Activated CD8-positive, alpha-beta memory T cell treated with anti-CD3 and anti-CD28 coated beads, Interleukin-2, amount 50 U/mL, for 1 hour (primary cell): Measurements from ENCODE around the gene ARR3.
"Not testable (repeated sequence)": the region's sequence is repeated elsewhere in the genome, so short reads cannot be mapped to it uniquely, and the experiment has no call there.

Source experiments
- DNase-seq: peaks from one replicate; pipeline ENCODE4 v3.0.0-alpha.2; 2020; ENCODE audit errors: extremely low read depth

Gene ARR3

DNA sequence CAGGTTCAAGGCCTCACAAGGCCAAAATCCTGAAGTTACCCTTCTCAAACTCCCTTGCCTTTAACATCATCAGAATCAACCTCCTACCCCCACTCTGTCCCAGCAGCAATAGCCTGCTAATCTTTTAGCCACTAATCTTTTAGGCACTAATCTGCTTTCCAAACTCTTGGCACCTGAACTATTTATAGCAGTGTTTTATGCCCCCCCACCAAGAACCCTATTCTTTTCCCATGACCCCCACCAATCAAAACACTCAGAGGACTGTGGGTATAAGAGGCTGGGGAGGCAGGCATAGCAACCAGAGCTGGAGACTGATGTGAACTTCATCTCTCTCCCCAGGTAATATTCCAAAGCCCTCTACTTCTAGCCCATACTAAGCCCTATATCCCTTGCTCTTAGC is at the start of gene ARR3:
TSS of gene ARR3 (plus strand) at position 301 of the 400 bp plus-strand sequence. CDS start 1,052 bp downstream, outside the sequence.
- no peak for DNase-seq

DNA sequence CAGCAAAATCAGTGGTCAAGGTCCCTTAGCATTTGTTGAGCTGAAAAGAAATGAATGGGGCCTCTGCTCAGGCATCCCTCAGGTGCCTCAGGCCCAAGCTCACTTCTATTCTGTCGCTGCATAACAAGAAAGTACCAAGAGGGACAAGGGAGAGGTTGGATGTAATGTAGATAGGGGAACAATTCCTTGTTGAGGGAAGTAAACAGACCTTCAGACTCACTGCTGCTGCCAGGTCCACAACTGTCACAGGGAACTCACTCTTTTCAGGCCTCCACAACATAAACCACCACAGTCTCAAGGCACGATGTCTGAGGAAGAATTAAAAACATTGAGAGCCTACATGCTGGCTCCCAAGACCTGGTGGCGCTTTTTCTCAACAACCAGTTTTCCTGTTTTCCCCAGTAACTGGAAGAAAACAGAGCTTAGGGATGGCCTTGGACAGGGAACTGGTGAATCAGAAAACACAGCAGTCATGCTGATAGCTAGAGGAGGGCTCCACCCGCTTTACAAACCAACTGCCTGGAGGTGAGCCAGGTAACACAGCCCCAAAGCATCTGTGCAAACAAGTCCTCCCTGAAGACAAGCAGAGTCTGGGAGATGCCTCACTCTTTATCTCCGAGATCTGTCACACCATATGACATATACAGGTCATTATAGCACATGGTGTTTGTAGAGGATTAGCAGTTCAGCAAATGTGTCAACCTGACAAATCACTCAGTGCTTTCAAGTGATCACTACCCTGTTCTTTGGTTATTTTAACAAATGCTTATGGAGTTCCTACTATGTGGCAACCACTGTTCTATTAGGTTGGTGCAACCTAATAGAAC is 48.0 kb upstream of the ARR3 start:
- DNase-seq, result no peak

DNA sequence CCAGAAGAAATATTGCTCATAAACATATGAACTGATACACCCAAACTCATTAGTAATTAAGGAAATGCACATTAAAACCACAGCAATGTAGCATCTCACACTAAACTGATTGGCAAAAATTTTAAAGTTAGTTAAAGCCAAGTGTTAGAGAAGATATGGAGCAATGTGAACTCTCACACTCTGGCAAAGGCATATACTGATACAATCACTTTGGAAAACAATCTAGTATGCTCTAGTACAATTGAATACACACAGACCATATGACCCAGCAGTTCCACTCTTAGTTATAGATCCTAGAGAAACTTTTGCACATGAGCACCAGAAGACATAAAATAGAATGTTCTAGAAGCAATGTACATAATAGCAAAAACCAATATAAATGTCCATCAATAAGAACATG is 42.1 kb upstream of the ARR3 start:
- no peak for DNase-seq

DNA sequence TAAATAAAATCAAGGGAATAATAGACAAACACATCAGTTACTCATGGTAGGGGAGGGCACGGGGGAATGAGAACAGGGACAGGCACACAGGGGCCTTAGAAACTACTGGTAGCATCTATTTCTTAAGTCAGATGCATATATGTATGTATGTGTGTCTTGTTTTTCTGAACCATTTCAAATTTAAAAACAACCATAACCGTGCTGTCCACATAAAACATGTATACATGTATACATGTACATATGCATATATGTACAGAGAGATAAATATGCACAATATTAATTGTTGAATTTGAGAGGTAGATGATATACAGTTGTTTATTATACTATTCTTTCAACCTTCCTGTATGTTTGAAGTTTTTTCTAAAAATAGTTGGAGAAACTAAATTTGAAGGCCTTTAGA is 41.4 kb upstream of the ARR3 start:
- DNase-seq, result no peak

DNA sequence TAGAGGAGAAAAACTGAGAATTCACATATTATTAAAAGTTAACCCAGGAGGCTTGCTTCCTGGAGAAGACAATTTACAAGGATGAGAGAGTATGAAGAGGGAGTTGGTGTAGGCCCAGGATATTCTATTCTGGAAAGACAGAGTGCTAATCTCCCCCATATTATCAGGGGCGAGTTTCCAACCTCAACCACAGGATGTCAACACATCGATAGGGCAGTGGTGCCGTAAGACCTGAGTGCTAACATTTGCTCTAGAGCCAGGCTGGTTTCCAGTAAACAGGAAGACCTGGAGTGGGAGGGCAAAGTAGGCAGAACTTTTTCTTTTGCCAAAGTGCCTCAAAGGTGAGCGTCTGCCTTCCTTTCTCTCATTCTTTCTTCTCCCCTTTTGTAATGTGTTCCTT is 36.5 kb upstream of the ARR3 start:
- no peak for DNase-seq

DNA sequence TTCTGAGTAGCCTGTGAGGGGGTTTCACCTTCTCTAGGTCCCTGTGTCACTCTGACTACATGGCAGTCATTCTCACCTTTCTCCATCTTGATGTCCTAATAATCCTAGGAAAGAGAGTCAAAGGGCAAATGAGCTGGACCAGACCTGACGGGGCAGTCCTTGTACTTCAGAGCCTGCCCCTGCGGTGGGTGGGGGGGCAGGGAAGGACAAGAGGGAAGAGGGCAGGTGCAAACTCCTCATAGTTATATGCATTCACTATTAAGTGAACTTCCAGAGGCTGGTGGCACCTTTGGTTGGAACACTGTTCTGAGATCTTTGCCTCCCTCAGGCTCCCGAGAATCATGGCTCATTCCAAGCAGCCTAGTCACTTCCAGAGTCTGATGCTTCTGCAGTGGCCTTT is 33.8 kb upstream of the ARR3 start, which contains the start of gene AWAT1:
TSS of gene AWAT1 (plus strand) at position 301 of the 400 bp plus-strand sequence. CDS start at position 342, 41 bp downstream.
- DNase-seq, result no peak

DNA sequence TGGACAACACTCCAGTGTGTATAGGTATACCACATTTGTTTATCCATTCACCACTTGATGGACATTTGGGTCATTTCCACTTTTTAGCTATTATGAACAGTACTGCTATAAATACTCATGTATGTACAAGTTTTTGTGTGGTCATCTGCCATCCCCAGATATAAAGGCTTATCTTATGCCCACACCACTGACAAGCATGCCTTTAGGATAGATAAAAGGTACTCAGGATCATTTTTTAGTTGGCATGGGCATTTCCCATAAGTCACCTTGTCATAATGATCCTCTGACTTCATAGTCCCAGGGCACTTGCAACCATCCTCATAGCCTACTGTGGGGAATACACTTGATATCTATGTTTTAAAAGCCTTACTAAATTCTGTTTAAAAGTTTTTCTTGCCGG is 27.4 kb upstream of the ARR3 start:
- DNase-seq, result no peak

- no peak for DNase-seq
These were observed 26.6 kb upstream of the ARR3 start for GRCh38 chrX:70241501-70241900.

- not testable (repeated sequence) for DNase-seq
These were observed 24.5 kb upstream of the ARR3 start for GRCh38 chrX:70243601-70244000.

GRCh38 chrX:70244881-70245280 is 23.3 kb upstream of the ARR3 start:
- DNase-seq, result no peak

GRCh38 chrX:70247252-70247651 is 20.9 kb upstream of the ARR3 start:
- no peak for DNase-seq

- DNase-seq, result no peak
These were observed 15.6 kb upstream of the ARR3 start for GRCh38 chrX:70252491-70252890.

DNA sequence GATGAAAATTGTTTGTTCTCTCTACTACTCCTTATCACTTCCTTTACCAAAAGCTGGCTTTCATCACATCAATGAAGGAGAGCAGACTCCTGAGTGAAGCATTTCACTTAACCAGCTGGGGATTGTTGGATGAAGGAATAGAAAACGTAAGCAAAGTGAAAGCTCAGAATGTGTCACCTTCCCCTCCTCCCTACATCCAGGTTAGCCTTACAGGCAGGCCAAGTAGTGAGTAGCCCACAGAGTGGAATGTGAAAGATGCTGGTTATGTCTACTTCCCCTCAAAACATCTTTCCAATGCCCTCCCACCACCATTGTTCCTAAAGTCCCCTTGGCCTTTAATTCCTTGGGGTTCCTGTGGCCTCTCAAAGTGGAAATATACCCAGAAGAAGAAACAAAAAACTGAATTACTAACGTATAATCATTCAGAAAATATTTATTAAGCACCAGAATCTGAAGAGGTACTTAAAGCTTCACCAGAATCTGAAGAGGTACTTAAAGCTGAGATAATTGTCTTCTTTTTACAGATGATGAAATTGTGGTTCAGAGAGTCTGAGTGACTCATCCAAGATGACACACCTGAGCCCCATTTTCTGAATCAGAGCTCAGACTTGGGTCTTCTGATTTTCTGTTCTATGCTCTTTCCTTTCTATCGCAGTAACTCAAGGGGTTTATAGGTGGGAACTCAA is 14.6 kb upstream of the ARR3 start:
- no peak for DNase-seq

DNA sequence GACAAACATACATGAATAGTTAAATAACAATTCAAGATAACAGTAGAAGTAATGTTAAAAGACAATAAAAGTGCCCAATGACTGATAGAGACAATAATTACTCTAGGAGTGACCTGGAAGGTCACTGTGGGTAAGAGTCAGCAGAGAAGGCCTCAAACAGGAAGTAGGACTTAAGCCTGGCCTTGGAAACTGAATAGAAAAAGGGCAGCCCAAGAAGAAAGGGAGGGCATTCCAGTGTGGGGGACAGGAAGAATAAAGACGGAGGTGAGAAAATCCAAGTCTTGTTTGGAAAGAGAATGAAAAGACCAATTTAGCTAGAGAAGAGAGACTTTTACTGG is 14.1 kb upstream of the ARR3 start:
- no peak for DNase-seq

DNA sequence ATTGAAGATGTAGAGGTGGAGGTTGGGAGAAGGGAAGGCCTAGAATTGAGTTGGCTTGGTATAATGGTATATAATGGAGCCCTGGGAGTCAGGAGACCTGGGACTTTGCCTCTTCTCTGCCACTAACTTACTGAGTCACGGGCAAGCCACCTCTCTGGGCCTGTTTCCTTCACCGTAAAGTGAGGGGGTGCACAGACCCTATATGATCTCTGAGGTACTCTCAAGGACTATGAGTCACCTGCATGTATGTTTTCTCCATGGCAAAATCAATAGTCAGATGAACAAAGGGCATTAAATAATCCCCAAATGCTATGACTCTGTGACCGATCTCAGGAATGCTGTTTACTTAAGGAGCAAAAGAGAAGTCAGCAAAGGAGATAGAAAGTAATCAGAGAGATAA is 13.2 kb upstream of the ARR3 start:
- no peak for DNase-seq

DNA sequence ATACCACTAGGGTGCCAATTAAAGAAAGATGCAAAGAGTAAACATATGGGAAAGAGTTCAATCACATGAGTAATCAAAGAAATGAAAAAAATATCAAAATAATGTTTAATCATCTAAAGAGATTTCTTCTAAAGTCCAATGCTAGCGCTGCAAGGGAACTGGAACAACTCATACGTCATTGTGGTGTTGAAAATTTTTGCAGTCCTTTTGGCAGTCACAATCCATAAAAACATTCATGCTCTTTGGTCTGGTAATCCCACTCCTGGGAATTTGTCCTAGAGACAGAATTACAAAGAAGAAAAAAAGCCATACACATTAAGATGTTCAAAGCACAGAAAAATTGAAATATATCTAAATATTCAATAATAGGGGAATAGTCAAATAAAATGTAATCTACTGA is 12.7 kb upstream of the ARR3 start:
- no peak for DNase-seq

GRCh38 chrX:70257423-70258288 is 10.5 kb upstream of the ARR3 start:
- DNase-seq, result no peak

DNA sequence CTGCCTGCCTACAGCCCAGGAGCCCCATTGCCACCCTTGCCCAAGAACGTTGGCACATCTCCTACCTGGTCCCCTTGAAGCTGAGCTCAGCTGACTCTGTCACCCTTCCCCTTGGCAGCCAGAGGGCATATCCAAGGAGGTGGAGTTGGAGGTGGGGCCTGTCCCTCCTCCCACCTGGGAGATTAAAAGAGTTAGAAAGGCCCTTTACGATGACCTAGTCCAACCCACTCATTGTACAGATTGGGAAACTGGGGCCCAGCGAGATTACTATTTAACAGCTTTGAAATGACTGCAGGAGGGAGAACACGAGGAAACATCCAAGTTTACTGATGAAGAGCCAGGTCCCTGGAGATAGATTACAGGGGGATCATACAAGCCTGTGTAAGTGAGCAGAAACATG is 8.0 kb upstream of the ARR3 start, which contains the start of gene P2RY4:
TSS of gene P2RY4 (minus strand) at position 101 of the 400 bp plus-strand sequence. CDS start 580 bp downstream, outside the sequence.
- DNase-seq, result no peak

DNA sequence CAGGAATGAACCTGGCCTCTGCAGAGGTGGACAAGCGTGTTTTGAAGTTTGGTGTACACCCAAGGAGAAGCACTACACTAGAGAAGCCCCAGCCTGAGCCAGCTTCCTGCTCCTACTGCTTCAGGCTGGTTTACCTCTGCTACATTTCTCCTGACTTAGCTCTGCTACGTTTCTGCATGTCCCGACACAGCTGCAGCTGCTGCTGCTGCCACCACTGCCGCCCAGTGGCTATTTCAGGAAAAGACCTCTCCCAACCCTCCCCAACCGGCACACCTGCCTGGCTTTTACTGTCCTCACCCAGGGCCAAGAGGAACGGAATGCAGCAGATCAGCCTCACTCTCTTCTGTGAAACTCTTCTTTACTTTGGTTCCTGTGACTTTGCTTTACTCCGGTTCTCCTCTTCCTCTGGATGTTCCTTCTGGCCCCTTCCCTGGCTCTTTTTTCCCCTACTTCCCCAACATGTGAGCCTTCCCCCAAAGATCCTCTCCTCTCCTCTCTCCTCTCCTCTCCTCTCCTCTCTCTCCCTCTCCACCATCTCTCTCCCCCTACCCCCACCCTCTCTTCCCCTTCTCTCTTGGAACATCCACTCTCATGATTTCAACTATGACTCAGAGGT is 5.1 kb upstream of the ARR3 start:
- no peak for DNase-seq

DNA sequence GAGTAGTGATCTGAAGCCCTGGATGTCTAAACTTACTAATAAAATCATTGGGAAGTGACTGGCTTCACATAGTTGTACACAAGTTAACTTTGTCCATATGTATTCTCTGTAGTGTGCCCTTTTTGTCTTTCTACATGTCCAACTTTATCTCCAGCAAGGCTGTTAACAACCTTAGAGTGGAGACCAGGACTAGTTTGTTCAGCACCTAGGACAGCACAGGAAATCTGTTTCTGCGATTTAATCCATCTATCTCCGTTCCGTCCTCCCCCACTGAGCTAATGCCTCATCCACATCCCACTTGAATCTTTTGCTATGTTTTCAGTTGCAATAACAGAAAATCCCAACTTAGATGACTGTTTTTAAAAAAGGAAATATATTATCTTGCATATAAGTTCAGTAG is 3.4 kb upstream of the ARR3 start:
- no peak for DNase-seq

GRCh38 chrX:70274029-70274428 is 5.9 kb downstream of the ARR3 start:
- DNase-seq, result not testable (repeated sequence)

DNA sequence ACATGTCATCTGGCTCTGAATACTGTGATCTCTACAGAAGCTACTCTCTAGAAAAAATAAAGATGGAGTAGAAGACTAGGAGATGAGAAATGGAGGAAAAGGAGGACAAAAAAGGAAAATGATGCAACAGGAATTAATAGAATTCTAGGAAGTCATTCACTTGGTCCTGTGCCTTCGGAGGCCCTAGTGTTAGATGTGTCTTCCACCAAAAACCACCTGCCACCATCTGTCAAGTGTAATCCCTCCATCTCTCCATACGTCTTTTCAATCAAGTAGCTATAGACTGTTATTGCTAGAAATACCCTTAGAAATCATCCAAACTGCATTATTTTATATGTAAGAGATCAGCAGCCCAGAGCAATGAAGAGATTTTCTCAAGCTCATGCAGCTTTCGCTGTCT is 10.9 kb downstream of the ARR3 start:
- no peak for DNase-seq
